Dendritic cell treated with granulocyte-macrophage colony-stimulating factor and Interleukin-4, amounts not matched to agents 40 ng/mL and 50 ng/mL, for 4 days (primary cell): ENCODE measurements around the gene SPATA33.
A peak's percentile ranks its signal among the peaks of the same experiment; 100 is the strongest.

Source experiments
- H3K27ac Mint-ChIP-seq: one replicate; pipeline ENCODE4 v1.8.0; 2022; ENCODE audit warnings: mild to moderate bottlenecking, mixed read lengths
- H3K27me3 Mint-ChIP-seq: one replicate; pipeline ENCODE4 v1.8.0; 2022; ENCODE audit warnings: mild to moderate bottlenecking, mixed read lengths
- H3K36me3 Mint-ChIP-seq: one replicate; pipeline ENCODE4 v1.8.0; 2022; ENCODE audit warnings: low read depth, mixed read lengths
- H3K4me1 Mint-ChIP-seq: one replicate; pipeline ENCODE4 v1.8.0; 2022; ENCODE audit warnings: low read depth, mixed read lengths
- H3K4me3 Mint-ChIP-seq: one replicate; pipeline ENCODE4 v1.8.0; 2022; ENCODE audit warnings: mild to moderate bottlenecking, moderate library complexity, mixed read lengths
- H3K9me3 Mint-ChIP-seq: one replicate; pipeline ENCODE4 v1.8.0; 2022; ENCODE audit warnings: mixed read lengths
- intact Hi-C: fragments of 100-400 bp; cut with micrococcal nuclease; formaldehyde crosslinking; loops from one replicate; pipeline ENCODE4 v1.15.0; 2022

SPATA33 gene

DNA sequence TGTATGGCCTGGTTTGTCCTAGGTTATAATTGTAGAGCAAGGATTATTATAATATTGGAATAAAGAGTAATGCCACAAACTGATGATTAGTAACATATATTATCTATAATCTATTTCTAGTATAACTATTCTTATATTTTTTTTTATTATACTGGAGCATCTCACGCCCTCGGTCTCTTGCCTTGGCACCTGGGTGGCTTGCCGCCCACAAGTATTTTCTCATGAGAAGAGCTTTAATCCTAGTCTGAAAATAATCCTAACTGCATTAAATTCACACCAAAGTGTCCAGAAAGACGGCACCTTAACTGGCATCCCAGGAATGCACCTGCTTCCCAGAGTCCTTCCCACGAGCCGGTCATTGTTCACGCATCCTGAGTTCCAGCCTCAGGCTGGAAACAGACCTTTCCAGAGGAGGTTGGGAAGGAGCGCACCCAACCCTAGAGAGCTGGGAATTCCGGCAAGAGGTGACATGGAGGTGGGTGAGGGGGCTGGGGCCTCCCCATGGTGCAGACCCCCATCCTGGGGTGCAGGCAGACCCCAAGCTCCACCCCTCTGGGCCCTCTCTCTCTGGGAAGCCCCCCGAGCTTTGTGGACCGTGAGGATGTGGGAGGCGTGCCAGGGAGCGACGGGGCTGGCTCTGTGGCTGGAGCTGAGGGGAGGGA, 16.0 kb upstream of the SPATA33 start:
- H3K27me3 Mint-ChIP-seq, result peaks cover 16% of the 10 kb centered on the region
- peaks cover 9% of the 10 kb centered on the region for H3K4me1 Mint-ChIP-seq
- no peak overlapping the region for H3K27ac Mint-ChIP-seq
- H3K36me3 Mint-ChIP-seq, result peaks cover 24% of the 10 kb centered on the region
- intact Hi-C loops, result loop anchor here (1.0 kb wide), 1 partner anchor 67 kb away; no protein-coding TSS in a partner anchor
- H3K9me3 Mint-ChIP-seq, result no peaks in the 10 kb centered on the region
- H3K4me3 Mint-ChIP-seq, result no peak overlapping the region

DNA sequence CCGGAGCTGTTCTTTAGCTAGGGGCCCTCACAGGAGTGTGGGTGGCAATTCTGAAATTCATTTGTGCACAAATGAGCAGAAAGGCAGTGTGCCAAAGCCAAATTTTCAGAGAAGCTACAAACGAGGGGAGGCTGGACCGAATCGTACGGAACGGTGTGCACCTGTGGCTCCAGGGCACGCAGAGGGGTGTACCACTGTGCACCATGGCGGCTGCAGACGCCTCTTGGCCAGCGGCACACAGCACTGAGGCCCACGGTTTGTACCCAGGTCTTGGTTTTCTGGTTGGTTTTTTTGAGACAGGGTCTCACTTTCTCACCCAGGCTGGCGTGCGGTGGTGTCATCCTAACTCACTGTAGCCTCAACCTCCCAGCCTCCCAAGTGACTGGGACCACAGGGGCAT, 15.1 kb upstream of the SPATA33 start:
- Mint-ChIP-seq H3K4me1 (peaks cover 9% of the 10 kb centered on the region), H3K27me3 (peaks cover 14% of the 10 kb centered on the region), H3K27ac (no peak overlapping the region), H3K9me3 (no peaks in the 10 kb centered on the region), H3K4me3 (no peak overlapping the region), H3K36me3 (peaks cover 34% of the 10 kb centered on the region)
- intact Hi-C loops, result no loop called here

DNA sequence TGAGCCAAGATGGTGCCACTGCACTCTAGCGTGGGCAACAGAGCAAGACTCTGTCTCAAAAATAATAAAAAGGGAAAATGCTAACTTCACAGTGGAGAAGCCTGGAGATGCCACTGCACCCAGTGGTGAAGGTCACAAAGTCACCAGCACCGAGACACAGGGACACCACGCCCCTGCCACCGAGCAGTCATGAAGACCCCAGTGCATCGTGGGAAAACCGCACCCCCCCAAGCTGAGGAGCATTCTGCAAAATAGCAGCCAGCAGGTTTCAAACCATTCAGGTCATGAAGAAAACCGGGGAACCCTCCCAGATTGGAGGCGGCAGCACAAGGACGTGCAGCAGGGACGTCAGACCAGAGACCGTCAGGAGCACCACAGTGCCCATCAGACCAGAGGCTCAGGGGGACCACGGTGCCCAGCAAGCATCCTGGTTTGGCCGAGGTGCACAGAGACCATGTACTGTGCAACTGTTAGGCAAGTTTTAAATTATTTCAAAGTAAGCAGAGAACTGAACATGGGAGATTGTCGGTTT, 13.8 kb upstream of the SPATA33 start:
- Mint-ChIP-seq H3K27me3 (peaks cover 9% of the 10 kb centered on the region), H3K27ac (no peak overlapping the region), H3K36me3 (peaks cover 40% of the 10 kb centered on the region), H3K4me1 (peaks cover 9% of the 10 kb centered on the region), H3K9me3 (no peaks in the 10 kb centered on the region), H3K4me3 (no peak overlapping the region)
- intact Hi-C loops, result no loop called here

DNA sequence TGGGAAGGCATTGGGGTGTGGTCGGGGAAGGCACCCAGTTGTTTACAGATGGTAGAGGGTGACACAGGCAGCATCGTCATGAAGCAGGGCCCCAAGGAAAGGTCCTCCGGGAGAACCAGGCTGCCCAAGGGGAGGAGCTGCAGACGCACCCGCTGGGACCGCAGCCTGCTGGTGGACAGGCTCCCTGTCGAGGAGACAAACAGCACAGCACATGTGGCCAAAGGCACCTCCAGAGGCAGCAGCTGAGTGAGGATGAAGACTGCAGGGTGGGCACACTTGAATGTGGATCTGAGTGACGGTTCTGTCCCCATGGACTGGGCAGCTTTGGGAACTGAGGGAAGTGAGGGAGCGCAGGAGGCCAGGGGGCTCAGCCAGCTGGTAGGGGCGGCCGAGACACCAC, 12.5 kb upstream of the SPATA33 start:
- no peak overlapping the region for H3K4me3 Mint-ChIP-seq
- H3K9me3 Mint-ChIP-seq, result no peaks in the 10 kb centered on the region
- H3K27me3 Mint-ChIP-seq, result peaks cover 9% of the 10 kb centered on the region
- peaks cover 9% of the 10 kb centered on the region for H3K4me1 Mint-ChIP-seq
- H3K36me3 Mint-ChIP-seq, result peaks cover 53% of the 10 kb centered on the region
- H3K27ac Mint-ChIP-seq, result no peak overlapping the region
- intact Hi-C loops, result no loop called here

DNA sequence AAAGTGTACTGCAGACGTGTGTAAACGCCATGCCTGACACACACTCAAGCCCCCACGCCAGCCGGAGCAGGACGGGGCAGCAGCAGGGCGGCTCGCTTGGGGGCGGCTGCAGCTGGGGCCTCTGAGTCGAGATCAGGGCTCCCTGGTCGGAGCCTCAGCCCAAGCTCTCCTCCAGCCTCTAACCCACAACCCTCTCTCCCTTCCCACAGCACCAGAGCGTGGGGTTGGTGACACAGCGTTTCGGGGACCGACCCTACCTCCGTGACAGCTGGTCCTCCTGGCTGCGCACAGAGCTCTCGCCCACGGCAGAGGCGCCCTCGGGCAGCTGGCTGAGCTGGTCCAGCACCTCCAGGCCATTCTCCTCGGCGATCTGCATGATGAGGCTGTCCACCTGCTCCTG, 11.4 kb upstream of the SPATA33 start:
- Mint-ChIP-seq H3K4me1 (no peaks in the 10 kb centered on the region), H3K4me3 (no peak overlapping the region), H3K36me3 (peaks cover 65% of the 10 kb centered on the region), H3K9me3 (no peaks in the 10 kb centered on the region), H3K27ac (no peak overlapping the region), H3K27me3 (peaks cover 1% of the 10 kb centered on the region)
- intact Hi-C loops, result no loop called here

DNA sequence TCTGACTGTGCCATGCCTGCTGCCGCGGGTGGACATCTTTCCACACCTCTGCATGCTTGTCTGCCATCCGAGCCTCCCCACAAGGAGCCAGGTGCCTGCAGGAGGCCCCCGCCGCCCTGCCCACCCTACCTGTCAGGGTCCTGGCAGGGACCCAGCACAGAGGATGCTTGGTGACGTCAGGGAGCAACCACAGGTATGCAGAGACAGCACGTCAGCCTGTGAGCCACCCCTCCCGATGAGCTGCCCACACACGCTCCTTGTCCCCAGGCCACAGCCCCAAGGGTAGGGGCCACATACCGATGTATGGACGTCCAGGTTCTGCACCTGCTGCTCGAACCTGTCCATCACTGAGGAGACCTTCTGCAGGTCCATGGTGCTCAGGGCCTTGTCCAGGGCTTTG, 10.7 kb upstream of the SPATA33 start:
- no peaks in the 10 kb centered on the region for H3K9me3 Mint-ChIP-seq

DNA sequence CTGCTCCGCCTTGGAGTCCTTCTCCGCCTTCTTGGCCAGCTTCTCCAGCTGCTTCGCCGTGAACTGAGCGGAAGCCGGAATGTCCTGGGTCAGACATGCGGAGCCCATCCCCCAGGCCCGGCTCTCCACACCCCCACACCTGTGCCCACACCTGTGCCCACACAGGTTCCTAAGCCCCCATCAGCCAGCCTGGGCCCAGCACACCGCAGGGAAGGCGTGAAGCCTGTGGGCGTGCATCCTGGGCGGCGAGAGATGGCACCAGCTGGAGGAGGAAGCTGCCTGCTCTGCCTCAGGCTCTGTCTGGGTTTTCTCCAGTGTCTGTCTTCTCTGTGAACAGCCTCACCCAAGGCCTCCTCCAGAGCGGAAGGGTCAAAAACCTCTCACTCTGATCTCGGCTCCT, 6.1 kb upstream of the SPATA33 start:
- Mint-ChIP-seq H3K4me3 (no peak overlapping the region), H3K9me3 (no peaks in the 10 kb centered on the region), H3K4me1 (peaks cover 15% of the 10 kb centered on the region), H3K36me3 (peaks cover 77% of the 10 kb centered on the region), H3K27ac (no peak overlapping the region), H3K27me3 (no peaks in the 10 kb centered on the region)
- intact Hi-C loops, result no loop called here

More for the DNA sequence above, 10.7 kb upstream of the SPATA33 start:
- Mint-ChIP-seq H3K27me3 (no peaks in the 10 kb centered on the region), H3K36me3 (peaks cover 71% of the 10 kb centered on the region), H3K4me3 (no peak overlapping the region), H3K4me1 (no peaks in the 10 kb centered on the region), H3K27ac (no peak overlapping the region)
- intact Hi-C loops, result no loop called here

DNA sequence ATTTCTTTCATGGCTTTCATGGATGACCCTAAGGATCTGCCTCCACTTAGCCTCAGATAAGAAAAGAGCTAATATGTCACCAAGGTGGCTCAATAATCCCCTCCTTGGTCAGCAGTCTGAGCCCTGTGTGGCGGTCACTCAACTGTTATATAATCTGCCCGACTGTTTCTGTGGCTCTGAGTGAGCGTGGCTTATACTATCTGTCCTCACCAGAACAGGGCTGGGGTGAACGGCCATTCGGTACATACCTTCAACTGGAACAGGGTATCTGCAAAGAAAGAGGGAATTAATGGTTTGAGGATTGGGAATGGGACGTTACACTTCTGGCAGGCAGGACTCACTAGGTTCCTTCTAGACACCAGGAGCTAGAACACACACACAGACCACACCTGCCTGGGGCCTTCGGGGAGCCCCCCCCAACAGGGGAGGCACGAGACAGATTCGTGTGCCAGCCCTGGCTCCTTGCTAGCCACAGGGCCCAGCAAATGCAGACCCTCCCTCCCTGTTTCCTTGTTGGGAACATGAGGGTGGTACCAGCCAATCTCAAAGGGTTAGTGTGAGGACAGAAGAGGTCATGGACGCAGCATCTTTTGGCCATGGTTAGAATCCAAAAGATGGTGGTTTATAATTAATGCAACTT, 3.9 kb upstream of the SPATA33 start:
- H3K27ac Mint-ChIP-seq, result peak overlapping the region; percentile 5
- no peak overlapping the region for H3K4me3 Mint-ChIP-seq
- peaks cover 27% of the 10 kb centered on the region for H3K4me1 Mint-ChIP-seq
- intact Hi-C loops, result no loop called here
- peaks cover 2% of the 10 kb centered on the region for H3K27me3 Mint-ChIP-seq
- H3K36me3 Mint-ChIP-seq, result peaks cover 74% of the 10 kb centered on the region
- no peaks in the 10 kb centered on the region for H3K9me3 Mint-ChIP-seq

DNA sequence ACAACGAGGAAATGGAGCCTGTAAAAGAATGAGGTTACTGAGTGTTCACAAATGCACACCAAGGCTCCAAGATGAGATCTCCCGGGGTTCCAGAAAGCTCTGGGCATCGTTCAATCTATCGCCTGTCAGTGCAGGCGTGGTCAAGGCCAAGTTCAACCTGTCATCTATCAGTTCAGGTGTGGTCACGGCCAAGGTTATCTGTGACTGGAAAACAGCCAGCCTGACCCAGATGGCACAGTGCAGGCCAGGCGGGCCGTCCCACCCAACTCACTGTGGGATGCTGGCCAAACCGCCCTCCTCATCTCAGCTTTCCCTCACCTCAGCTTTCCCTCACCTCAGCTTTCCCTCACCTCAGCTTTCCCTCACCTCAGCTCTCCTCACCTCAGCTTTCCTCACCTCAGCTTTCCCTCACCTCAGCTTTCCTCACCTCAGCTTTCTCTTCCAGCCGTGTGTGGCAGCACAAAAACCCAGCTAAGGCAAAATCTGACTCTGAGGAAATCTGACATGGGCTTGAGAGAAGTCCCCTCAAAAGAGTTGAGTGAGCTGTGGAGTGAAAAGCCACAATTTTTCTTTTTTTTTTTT, 2.5 kb upstream of the SPATA33 start:
- H3K4me1 Mint-ChIP-seq, result peaks cover 32% of the 10 kb centered on the region
- no peak overlapping the region for H3K4me3 Mint-ChIP-seq
- H3K27me3 Mint-ChIP-seq, result peaks cover 2% of the 10 kb centered on the region
- peaks cover 62% of the 10 kb centered on the region for H3K36me3 Mint-ChIP-seq
- intact Hi-C loops, result no loop called here
- H3K27ac Mint-ChIP-seq, result peak overlapping the region; percentile 89
- no peaks in the 10 kb centered on the region for H3K9me3 Mint-ChIP-seq

DNA sequence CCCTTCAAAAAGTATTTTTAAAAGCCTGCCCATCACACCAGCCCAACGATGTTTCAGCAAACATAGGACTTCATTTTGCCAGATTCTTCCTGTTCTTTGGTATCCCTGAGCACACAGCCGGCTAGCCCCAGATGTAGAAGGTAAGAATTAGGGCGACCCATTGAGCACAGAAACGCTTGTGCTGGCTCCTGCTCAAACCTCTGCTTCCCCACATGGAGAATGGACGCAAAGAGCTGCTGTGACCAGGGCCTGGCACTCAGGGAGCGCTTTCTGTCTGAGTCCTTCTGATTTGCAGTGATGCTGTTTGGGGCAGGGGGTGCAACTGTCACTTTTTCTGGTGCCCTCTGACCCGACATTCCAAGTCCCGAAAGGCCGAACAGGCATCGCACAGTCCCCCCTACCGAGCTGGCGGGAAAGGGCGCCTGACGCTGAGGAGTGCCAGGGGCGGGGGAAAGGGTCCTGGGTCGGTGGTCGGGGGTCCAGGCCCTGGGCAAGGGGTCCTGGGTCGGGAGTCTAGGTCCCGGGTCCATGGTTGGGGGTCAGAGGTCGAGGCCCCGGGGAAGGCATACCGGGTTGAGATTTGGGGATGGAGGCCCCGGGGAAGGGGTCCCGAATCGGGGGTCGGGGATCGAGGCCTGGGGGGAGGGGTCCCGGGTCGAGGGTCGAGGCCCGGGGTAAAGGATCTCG, 1.1 kb upstream of the SPATA33 start:
- H3K27ac Mint-ChIP-seq, result peak overlapping the region; percentile 89
- H3K36me3 Mint-ChIP-seq, result peaks cover 62% of the 10 kb centered on the region
- peaks cover 2% of the 10 kb centered on the region for H3K27me3 Mint-ChIP-seq
- H3K4me3 Mint-ChIP-seq, result peak overlapping the region; percentile 93
- H3K4me1 Mint-ChIP-seq, result peaks cover 39% of the 10 kb centered on the region
- H3K9me3 Mint-ChIP-seq, result no peaks in the 10 kb centered on the region
- intact Hi-C loops, result no loop called here

DNA sequence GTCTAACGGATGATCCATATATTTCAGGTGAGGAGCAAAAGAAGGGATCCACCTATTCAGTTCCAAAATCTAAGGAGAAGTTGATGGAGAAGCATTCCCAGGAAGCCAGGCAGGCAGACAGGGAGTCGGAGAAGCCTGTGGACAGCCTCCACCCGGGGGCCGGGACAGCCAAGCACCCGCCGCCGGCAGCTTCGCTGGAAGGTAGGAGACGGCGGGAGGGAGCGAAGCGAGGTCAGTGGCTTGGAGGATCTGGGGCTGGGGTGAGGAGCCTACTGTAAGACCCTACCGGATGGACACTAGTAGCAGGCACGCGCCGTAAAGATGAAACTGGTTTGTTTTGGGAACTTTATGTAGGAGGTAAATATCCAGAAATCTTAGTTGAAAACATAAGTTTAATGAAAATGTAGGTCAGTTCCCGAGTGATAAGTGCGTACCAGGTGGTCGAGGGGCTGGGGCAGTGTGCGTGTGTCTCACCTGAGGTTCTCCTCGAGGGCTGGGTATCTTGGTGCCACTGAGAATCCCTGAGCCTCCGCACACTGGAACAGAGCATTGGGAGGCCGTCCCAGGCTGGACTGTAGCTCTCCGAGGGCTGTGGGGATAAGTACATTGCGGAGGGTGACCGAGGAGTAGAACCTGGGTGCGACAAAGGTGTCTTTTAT, 714 bp downstream of the SPATA33 start:
- Mint-ChIP-seq H3K9me3 (no peaks in the 10 kb centered on the region), H3K4me1 (peaks cover 39% of the 10 kb centered on the region), H3K27ac (peak overlapping the region; percentile 89), H3K4me3 (peak overlapping the region; percentile 93), H3K36me3 (peaks cover 65% of the 10 kb centered on the region), H3K27me3 (peaks cover 2% of the 10 kb centered on the region)
- intact Hi-C loops, result no loop called here

DNA sequence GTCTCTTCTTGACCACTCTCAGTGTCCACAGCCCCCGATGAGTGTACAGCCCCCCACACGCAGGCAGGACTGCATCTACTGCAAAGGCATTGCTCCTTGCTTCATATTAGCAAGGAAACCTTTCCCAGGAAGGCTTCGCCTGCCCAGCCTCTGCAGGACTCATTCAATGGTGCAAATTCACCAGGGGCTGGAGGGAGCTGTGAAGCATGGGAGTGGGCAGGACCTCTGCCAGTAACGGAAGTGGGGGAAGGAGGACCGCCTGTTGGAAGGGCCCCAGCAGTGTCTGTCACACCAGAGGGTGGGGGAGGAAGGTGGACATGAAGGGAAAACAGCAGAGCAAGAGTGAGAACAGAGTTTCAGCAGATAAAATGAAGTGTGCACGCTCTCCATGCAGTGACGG, 2.5 kb downstream of the SPATA33 start:
- intact Hi-C loops, result no loop called here
- Mint-ChIP-seq H3K4me3 (no peak overlapping the region), H3K4me1 (peaks cover 42% of the 10 kb centered on the region), H3K27ac (no peak overlapping the region), H3K27me3 (peaks cover 2% of the 10 kb centered on the region), H3K9me3 (no peaks in the 10 kb centered on the region), H3K36me3 (peaks cover 68% of the 10 kb centered on the region)

DNA sequence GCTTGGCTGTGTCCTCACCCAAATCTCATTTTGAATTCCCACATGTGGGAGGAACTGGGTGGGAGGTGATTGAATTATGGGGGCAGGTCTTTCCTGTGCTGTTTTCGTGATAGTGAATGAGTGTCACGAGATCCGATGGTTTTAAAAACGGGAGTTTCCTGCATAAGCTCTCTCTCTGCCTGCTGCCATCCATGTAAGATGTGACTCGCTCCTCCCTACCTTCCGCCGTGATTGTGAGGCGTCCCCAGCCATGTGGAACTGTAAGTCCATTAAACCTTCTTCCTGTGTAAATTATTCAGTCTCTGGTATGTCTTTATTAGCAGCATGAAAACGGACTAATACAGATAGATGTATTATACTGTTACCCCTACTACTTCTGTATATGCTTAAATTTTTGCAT, 3.6 kb downstream of the SPATA33 start:
- peaks cover 2% of the 10 kb centered on the region for H3K9me3 Mint-ChIP-seq
- intact Hi-C loops, result no loop called here
- peaks cover 63% of the 10 kb centered on the region for H3K36me3 Mint-ChIP-seq
- no peak overlapping the region for H3K27ac Mint-ChIP-seq
- H3K4me1 Mint-ChIP-seq, result peaks cover 32% of the 10 kb centered on the region
- peaks cover 2% of the 10 kb centered on the region for H3K27me3 Mint-ChIP-seq
- H3K4me3 Mint-ChIP-seq, result no peak overlapping the region
